ENCODE data around the gene DDX53.

DDX53 gene

DNA sequence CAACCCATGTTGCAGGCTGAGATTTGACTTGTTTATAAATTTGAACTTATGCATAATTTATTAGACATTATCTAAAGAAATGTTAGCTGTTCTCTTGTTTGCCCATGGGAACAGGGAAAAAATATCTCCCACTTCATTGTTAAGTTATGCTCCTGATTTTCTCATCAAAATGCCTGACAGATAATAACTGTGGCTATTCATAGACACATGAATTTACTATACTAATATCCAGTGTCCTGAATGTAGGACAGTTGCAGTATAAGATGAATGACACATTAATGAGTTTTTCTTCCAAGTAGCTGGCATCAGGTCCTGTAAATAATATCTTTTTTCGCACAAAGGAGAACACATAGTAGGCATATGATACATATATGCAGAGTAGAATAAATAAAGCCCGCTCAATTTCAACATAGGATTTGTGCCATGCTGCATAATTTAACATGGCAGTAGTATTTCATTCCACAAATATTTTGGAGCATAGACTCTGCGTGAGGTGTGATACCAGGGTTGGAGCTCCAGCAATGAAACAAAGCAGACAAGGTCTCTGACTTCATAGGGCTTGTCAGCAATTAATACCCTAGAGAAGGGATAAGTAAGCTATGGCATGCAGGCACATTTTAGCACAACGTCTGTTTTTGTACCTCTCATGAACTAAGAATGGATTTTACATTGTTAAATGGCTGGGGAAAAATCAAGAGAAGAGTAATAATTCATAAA, 40.4 kb upstream of the DDX53 start:
- Histone ChIP-seq H2AFZ (ENCODE audit: low read depth, low read length) (no peak overlapping the region), H4K20me1 (ENCODE audit: insufficient read depth, low read length) (no peaks in the 10 kb centered on the region), H3K27me3 (ENCODE audit: low read depth, low read length) (no peaks in the 10 kb centered on the region), H3K9ac (ENCODE audit: low read length) (no peak overlapping the region), H3K4me1 (ENCODE audit: low read length) (no peaks in the 10 kb centered on the region), H3K36me3 (replicated peaks; ENCODE audit: low read depth, low read length) (no peaks in the 10 kb centered on the region), H3K9me3 (ENCODE audit: insufficient read depth, low read length) (no peaks in the 10 kb centered on the region), H3K79me2 (ENCODE audit: low read length) (no peaks in the 10 kb centered on the region), H3K4me2 (ENCODE audit: low read length) (no peak overlapping the region), H3K27ac (ENCODE audit: low read length) (no peak overlapping the region), H3K4me3 (ENCODE audit: low read length) (no peak overlapping the region)
- TF ChIP-seq, protein P1, sequence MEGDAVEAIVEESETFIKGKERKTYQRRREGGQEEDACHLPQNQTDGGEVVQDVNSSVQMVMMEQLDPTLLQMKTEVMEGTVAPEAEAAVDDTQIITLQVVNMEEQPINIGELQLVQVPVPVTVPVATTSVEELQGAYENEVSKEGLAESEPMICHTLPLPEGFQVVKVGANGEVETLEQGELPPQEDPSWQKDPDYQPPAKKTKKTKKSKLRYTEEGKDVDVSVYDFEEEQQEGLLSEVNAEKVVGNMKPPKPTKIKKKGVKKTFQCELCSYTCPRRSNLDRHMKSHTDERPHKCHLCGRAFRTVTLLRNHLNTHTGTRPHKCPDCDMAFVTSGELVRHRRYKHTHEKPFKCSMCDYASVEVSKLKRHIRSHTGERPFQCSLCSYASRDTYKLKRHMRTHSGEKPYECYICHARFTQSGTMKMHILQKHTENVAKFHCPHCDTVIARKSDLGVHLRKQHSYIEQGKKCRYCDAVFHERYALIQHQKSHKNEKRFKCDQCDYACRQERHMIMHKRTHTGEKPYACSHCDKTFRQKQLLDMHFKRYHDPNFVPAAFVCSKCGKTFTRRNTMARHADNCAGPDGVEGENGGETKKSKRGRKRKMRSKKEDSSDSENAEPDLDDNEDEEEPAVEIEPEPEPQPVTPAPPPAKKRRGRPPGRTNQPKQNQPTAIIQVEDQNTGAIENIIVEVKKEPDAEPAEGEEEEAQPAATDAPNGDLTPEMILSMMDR (IDR thresholded peaks at IDR 0.05; ENCODE audit: low read depth, low read length) = no peak
- no peak for TF ChIP-seq EZH2phosphoT487 (IDR thresholded peaks at IDR 0.05; ENCODE audit: low read depth)

DNA sequence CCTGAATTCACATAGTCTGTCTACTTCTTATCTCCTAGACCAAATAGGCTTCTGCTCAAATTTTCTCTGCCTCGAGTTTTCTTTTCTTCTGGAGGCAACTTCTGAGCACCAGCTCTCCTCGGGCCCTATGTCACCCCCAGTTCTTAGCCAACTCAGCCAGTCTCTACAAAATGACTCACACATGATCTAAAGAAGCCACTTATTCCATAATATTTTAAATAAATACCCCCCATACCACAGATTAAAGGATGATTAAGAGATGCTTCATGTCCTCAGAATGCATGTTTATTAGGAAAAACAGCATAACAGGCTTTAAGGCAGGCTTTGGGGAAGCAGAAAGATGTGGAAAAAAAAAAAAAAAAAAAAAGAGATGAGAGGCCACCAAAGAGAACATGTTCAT, 36.6 kb upstream of the DDX53 start:
- Histone ChIP-seq H3K27ac (ENCODE audit: low read length) (no peak overlapping the region), H4K20me1 (ENCODE audit: insufficient read depth, low read length) (no peaks in the 10 kb centered on the region), H3K9ac (ENCODE audit: low read length) (no peak overlapping the region), H3K4me3 (ENCODE audit: low read length) (no peak overlapping the region), H3K4me2 (ENCODE audit: low read length) (no peak overlapping the region), H3K36me3 (replicated peaks; ENCODE audit: low read depth, low read length) (no peaks in the 10 kb centered on the region), H3K27me3 (ENCODE audit: low read depth, low read length) (no peaks in the 10 kb centered on the region), H3K4me1 (ENCODE audit: low read length) (no peaks in the 10 kb centered on the region), H3K9me3 (ENCODE audit: insufficient read depth, low read length) (no peaks in the 10 kb centered on the region), H2AFZ (ENCODE audit: low read depth, low read length) (no peak overlapping the region), H3K79me2 (ENCODE audit: low read length) (no peaks in the 10 kb centered on the region)
- TF ChIP-seq EZH2phosphoT487 (IDR thresholded peaks at IDR 0.05; ENCODE audit: low read depth) = no peak
- TF ChIP-seq, protein P1 (IDR thresholded peaks at IDR 0.05; ENCODE audit: low read depth, low read length) = no peak

DNA sequence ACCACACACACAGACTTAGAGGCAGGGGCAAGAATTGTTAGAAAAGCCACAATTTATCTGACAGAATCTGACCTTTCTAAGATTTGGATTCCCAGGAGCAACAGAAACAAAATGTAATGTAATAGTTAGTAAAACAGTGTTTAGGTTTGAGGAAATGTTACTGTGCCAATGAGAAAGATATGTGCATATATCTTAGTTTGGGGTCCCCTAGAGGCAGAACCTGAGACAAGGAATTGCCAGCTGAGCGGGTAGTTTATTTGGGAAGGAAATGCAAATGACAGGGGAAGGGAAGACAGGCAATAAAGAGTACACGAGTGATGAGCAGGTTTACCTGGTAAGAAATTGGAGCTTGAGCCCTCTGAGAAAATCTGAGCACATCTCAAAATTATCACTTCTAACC, 31.3 kb upstream of the DDX53 start:
- H2AFZ ChIP-seq (ENCODE audit: low read depth, low read length) = no peak overlapping the region
- no peak overlapping the region for H3K4me2 ChIP-seq (ENCODE audit: low read length)
- no peaks in the 10 kb centered on the region for H3K4me1 ChIP-seq (ENCODE audit: low read length)
- H3K9ac ChIP-seq (ENCODE audit: low read length) = no peak overlapping the region
- no peak overlapping the region for H3K4me3 ChIP-seq (ENCODE audit: low read length)
- TF ChIP-seq, protein P1 (IDR thresholded peaks at IDR 0.05; ENCODE audit: low read depth, low read length) = no peak
- TF ChIP-seq EZH2phosphoT487 (IDR thresholded peaks at IDR 0.05; ENCODE audit: low read depth) = no peak
- H4K20me1 ChIP-seq (ENCODE audit: insufficient read depth, low read length) = no peaks in the 10 kb centered on the region
- no peaks in the 10 kb centered on the region for H3K36me3 ChIP-seq (replicated peaks; ENCODE audit: low read depth, low read length)
- H3K27me3 ChIP-seq (ENCODE audit: low read depth, low read length) = no peaks in the 10 kb centered on the region
- no peaks in the 10 kb centered on the region for H3K9me3 ChIP-seq (ENCODE audit: insufficient read depth, low read length)
- no peaks in the 10 kb centered on the region for H3K79me2 ChIP-seq (ENCODE audit: low read length)
- no peak overlapping the region for H3K27ac ChIP-seq (ENCODE audit: low read length)

DNA sequence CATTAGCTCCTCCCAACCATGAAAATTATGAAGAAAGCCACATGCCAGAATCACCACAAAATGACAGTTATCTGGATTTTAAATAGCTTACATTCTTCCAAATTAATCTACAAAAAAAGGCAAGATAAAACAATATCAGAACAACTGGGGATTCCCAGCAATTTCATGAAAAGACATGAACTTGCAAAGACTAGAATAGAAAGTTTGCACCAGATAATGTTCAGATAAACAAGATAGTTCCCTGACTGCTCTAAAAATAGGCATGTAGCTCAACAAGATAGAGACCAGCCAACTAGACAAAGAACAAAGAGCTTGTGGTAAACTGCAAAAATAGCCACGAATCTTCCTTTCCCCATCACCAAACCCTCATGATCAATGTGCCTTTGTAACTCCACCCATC, 30.3 kb upstream of the DDX53 start:
- Histone ChIP-seq H3K4me1 (ENCODE audit: low read length) (no peaks in the 10 kb centered on the region), H2AFZ (ENCODE audit: low read depth, low read length) (no peak overlapping the region), H3K27me3 (ENCODE audit: low read depth, low read length) (no peaks in the 10 kb centered on the region), H3K9ac (ENCODE audit: low read length) (no peak overlapping the region), H4K20me1 (ENCODE audit: insufficient read depth, low read length) (no peaks in the 10 kb centered on the region), H3K79me2 (ENCODE audit: low read length) (no peaks in the 10 kb centered on the region), H3K4me3 (ENCODE audit: low read length) (no peak overlapping the region), H3K4me2 (ENCODE audit: low read length) (no peak overlapping the region), H3K9me3 (ENCODE audit: insufficient read depth, low read length) (no peaks in the 10 kb centered on the region), H3K36me3 (replicated peaks; ENCODE audit: low read depth, low read length) (no peaks in the 10 kb centered on the region), H3K27ac (ENCODE audit: low read length) (no peak overlapping the region)
- no peak for TF ChIP-seq EZH2phosphoT487 (IDR thresholded peaks at IDR 0.05; ENCODE audit: low read depth)
- TF ChIP-seq, protein P1 (IDR thresholded peaks at IDR 0.05; ENCODE audit: low read depth, low read length) = no peak

Data from OCI-LY3 (cell line).